Gastrocnemius medialis (tissue), 4 donors: Measurements from ENCODE around the gene MSH2. TPM values are rescaled to one million over a fixed set of nuclear protein-coding genes. Genes with fewer than 3 reads are reported as not detected.
A peak's percentile ranks its signal among the peaks of the same experiment; 100 is the strongest.

Experiments used
- ATAC-seq, 2 donors: fragments of 150-250 bp; one replicate each; pipeline ENCODE4 v1.9.1; 2016
- DNase-seq, 2 donors: peaks; one replicate each; pipeline ENCODE4 v3.0.0-alpha.2; 2019
- H3K27ac ChIP-seq, 4 donors: fragments of 200-600 bp; sonication (generic); 1 replicate in 1 of 4; 2 replicates in 3 of 4; pipeline ENCODE4 v1.5.1; 2016 to 2018; ENCODE audit warnings: mild to moderate bottlenecking in 2 of 4, moderate library complexity in 1 of 4
- H3K27me3 ChIP-seq, 3 donors: fragments of 200-600 bp; sonication (generic) in 2 of 3; 1 replicate in 1 of 3; 2 replicates in 2 of 3; pipeline versions ENCODE4 v1.5.1 to v1.6.0; 2016 to 2019; ENCODE audit warnings: mild to moderate bottlenecking in 1 of 3, moderate library complexity in 1 of 3
- H3K36me3 ChIP-seq, 2 donors: fragments of 200-600 bp; sonication (generic) in 1 of 2; one replicate each; pipeline ENCODE4 v1.5.1; 2017 to 2018
- H3K4me1 ChIP-seq, 2 donors: fragments of 200-600 bp; sonication (generic) in 1 of 2; one replicate each; pipeline ENCODE4 v1.5.1; 2016 to 2017; ENCODE audit warnings: mild to moderate bottlenecking in 2 of 2
- H3K4me3 ChIP-seq, 4 donors: fragments of 200-600 bp; sonication (generic) in 3 of 4; 1 replicate in 1 of 4; 2 replicates in 3 of 4; pipeline ENCODE4 v1.5.1; 2016 to 2019; ENCODE audit warnings: mild to moderate bottlenecking in 2 of 4
- H3K9me3 ChIP-seq, 3 donors: fragments of 200-600 bp; sonication (generic) in 2 of 3; 1 replicate in 1 of 3; 2 replicates in 2 of 3; pipeline ENCODE4 v1.5.1; 2016 to 2019
- CTCF ChIP-seq, 5 experiments: fragments of 450-650 bp in 3 of 5; fragments of 200-600 bp in 2 of 5; sonication (generic) in 2 of 5; IDR thresholded peaks in 4 of 5; conservative IDR thresholded peaks in 1 of 5; 1 replicate in 4 of 5; 2 replicates in 1 of 5; pipeline ENCODE4 v1.5.1; 2016 to 2019; ENCODE audit warnings: antibody characterized with exemption in 5 of 5, mild to moderate bottlenecking in 3 of 5, moderate library complexity in 3 of 5
- POLR2A ChIP-seq, 2 donors: fragments of 450-650 bp; IDR thresholded peaks; one replicate each; pipeline ENCODE4 v1.6.1; 2017; ENCODE audit warnings: antibody characterized with exemption in 2 of 2, mild to moderate bottlenecking in 2 of 2, moderate library complexity in 2 of 2
- in situ Hi-C, 4 donors: fragments of 200-750 bp; cut with MboI; loops; one replicate each; pipeline versions ENCODE4 v1.15.0 to v1.8.0; 2017; ENCODE audit warnings: low sequenced_read_pairs in 4 of 4
- intact Hi-C: fragments of 100-400 bp; cut with DNase I; formaldehyde crosslinking; loops from one replicate; pipeline ENCODE4 v1.15.1; 2023; ENCODE audit warnings: low total_unique reads
- total RNA-seq, 4 donors: library from RNA; depleted of rRNA; stranded (reverse); fragments of >200 nt; gene quantifications; one replicate each; pipeline versions ENCODE4 v1.1.0 to v1.2.3, GENCODE V29; 2016

Gene MSH2
- total RNA-seq, 4 donors from 2014 or later: 3.5 to 6.4 (median 4.8) TPM

- in situ Hi-C loops: no loop called here
- Histone ChIP-seq H3K9me3 (no peaks in the 10 kb centered on the region), H3K4me1 (peaks cover 0 to 6% of the 10 kb centered on the region in 2 donors), H3K36me3 (no peaks in the 10 kb centered on the region), H3K4me3 (no peak overlapping the region), H3K27ac (no peak overlapping the region), H3K27me3 (no peaks in the 10 kb centered on the region)
- intact Hi-C loops: no loop called here
- no peak for ATAC-seq
- DNase-seq: no peak
- no peak for TF ChIP-seq POLR2A (IDR thresholded peaks at IDR 0.05)
- no peak for TF ChIP-seq CTCF (IDR thresholded peaks at IDR 0.05 in 4 of 5, conservative IDR thresholded peaks at IDR 0.05 in 1 of 5)
Observed at GRCh38 chr2:47519604-47520301, 116.8 kb downstream of the MSH2 start.

DNA sequence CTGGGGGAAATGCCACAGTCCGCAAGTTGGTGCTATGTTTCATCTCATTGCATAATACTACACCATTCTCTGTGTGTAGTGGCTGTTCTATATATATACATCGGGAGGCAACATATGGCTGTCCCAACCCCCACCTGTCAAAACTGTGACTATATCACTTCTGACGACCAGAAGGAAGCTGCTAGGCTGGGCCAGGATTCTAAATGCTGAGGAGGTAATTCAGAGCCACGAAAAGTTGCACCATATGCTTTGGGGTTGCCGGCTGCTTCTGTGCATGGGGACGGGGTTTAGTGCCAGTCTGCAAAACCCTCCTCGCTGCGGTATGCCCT lies 117.3 kb downstream of the MSH2 start:
- Histone ChIP-seq H3K4me1 (peaks cover 0 to 6% of the 10 kb centered on the region in 2 donors), H3K9me3 (no peaks in the 10 kb centered on the region), H3K27me3 (no peaks in the 10 kb centered on the region), H3K36me3 (no peaks in the 10 kb centered on the region), H3K27ac (no peak overlapping the region), H3K4me3 (peak overlapping the region in 1 of 4 donors; percentile 40)
- TF ChIP-seq POLR2A (IDR thresholded peaks at IDR 0.05) (no peak), CTCF (IDR thresholded peaks at IDR 0.05 in 4 of 5, conservative IDR thresholded peaks at IDR 0.05 in 1 of 5) (no peak)
- ATAC-seq (no peak), DNase-seq (no peak)
- in situ Hi-C loops: no loop called here
- intact Hi-C loops: no loop called here

DNA sequence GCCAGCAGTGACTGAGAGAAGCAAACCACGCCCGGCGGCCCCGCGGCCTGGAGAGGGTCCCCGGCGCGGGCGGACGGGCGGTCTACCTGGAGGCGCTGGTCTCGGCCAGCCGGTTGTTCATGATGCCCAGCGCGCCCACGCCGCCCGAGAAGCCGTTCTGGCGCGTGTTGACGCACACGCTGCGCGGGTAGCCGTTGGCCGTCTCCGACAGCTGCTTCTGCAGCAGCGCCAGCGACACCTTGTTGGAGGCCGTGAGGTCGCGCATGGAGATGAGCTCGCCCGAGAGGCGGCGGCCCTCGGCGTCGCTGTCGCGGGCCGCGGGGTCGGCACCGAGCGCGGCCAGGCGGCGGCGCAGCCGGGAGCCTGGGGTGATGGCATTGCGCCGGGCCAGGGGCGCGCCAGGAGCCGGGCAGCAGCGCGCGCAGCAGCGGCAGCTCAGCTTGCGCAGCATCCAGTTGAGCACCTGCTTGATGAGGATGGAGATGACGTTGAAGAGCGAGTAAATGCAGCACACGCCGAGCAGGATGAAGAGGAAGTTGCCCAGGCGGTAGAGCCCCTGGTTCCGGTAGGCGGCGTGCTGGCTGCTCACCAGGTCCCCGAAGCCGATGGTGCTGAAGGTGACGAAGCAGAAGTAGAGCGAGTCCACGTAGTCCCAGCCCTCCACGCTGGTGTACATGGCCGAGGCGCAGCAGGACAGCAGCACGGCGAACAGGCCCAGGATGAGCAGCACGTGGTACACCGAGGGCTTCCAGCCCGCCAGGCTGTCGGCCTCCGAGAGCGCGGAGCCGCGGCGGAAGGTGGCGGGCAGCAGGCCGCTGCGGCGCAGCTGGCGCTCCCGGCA lies 118.1 kb downstream of the MSH2 start:
- Histone ChIP-seq H3K9me3 (no peaks in the 10 kb centered on the region), H3K4me1 (peaks cover 0 to 6% of the 10 kb centered on the region in 2 donors), H3K27ac (no peak overlapping the region), H3K36me3 (no peaks in the 10 kb centered on the region), H3K27me3 (no peaks in the 10 kb centered on the region), H3K4me3 (peak overlapping the region; percentile 40 to 56 (median 44))
- DNase-seq: peak in 1 of 2 donors; percentile 13
- intact Hi-C loops (no loop called here), in situ Hi-C loops (no loop called here)
- TF ChIP-seq CTCF (IDR thresholded peaks at IDR 0.05 in 4 of 5, conservative IDR thresholded peaks at IDR 0.05 in 1 of 5) (no peak), POLR2A (IDR thresholded peaks at IDR 0.05) (no peak)
- ATAC-seq: peak in 1 of 2 donors; percentile 27

DNA sequence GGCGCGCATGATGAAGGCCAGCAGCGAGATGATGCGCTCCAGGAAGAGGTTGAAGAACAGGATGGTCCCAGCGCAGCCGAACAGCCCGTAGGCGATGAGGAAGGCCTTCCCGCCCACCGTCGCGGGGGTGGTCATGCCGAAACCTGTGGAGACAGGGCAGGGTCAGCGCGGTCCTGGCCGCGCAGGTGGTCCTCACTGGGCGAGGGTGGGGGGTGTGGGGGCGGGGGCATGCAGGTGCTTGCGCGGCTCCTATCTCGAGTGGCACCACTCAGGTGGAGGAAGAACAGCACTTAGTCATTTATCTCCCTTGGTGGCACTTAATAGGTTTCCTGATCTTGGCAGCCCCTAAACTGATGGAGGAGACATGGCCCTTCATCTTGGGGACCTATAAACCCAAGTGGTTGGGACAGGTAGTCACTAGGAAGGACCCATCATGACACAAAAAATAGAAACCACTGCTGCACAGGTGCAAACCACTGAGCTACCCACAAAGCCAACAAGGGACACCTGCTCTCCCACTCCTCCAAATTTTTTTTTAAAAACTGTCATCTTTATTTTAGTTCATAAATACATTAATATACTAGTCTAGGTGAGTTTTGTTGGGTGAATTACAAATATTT lies 118.8 kb downstream of the MSH2 start:
- TF ChIP-seq POLR2A (IDR thresholded peaks at IDR 0.05) (no peak), CTCF (IDR thresholded peaks at IDR 0.05 in 4 of 5, conservative IDR thresholded peaks at IDR 0.05 in 1 of 5) (no peak)

More for the DNA sequence above, 118.8 kb downstream of the MSH2 start:
- no peak for ATAC-seq
- Histone ChIP-seq H3K4me1 (peaks cover 0 to 6% of the 10 kb centered on the region in 2 donors), H3K27ac (no peak overlapping the region), H3K9me3 (no peaks in the 10 kb centered on the region), H3K4me3 (peak overlapping the region; percentile 32 to 49 (median 44)), H3K36me3 (no peaks in the 10 kb centered on the region), H3K27me3 (no peaks in the 10 kb centered on the region)
- in situ Hi-C loops (no loop called here), intact Hi-C loops (no loop called here)
- no peak for DNase-seq
